Measurements from ENCODE around the gene SDK1. TPM values are rescaled to one million over a fixed set of nuclear protein-coding genes. Genes with fewer than 3 reads are reported as not detected.
A peak's percentile ranks its signal among the peaks of the same experiment; 100 is the strongest.

Gene SDK1
- total and polyA plus RNA-seq, 2 of the 8 experiments (the other 6 are each of a cell fraction or from before 2014, with no cell fraction given): 3.3 to 7.2 TPM

GRCh38 chr7:4190010-4190981 is 889.2 kb downstream of the SDK1 start:
- Histone ChIP-seq H2BK5ac (ENCODE audit: low read depth, low read length) (no peak overlapping the region), H4K20me1 (replicated peaks in 1 of 2; ENCODE audit: control insufficient read depth in 1 of 2, insufficient read depth in 2 of 2, low read length in 2 of 2) (no peaks in the 10 kb centered on the region), H3K9ac (replicated peaks in 1 of 4; ENCODE audit: extremely low read depth in 1 of 4, low read depth in 3 of 4, low read length in 3 of 4) (no peak overlapping the region), H3K18ac (ENCODE audit: extremely low read depth, low read length) (peak overlapping the region; percentile 0; the same call in 1 of the 2 replicates), H3K4me2 (ENCODE audit: insufficient read depth in 1 of 2, low read depth in 2 of 2, low read length in 2 of 2) (no peak overlapping the region), H3K4me3 (ENCODE audit: extremely low read depth in 1 of 4, insufficient read depth in 2 of 4, low read depth in 3 of 4, low read length in 4 of 4) (no peak overlapping the region), H3K27ac (ENCODE audit: low read depth, low read length) (no peak overlapping the region), H3K4me1 (replicated peaks in 1 of 4; ENCODE audit: control insufficient read depth in 3 of 4, insufficient read depth in 4 of 4, low read length in 3 of 4) (peaks cover 0 to 9% (median 5%) of the 10 kb centered on the region in 4 experiments; a peak in 5 of 7 replicates), H4K8ac (ENCODE audit: extremely low read depth, insufficient read depth, low read length) (0 out of 2 replicates have a peak overlapping the region, but pooled peaks have one; percentile 51), H4K91ac (replicated peaks; ENCODE audit: insufficient read length, low read length) (no peak overlapping the region), H3K4ac (replicated peaks; ENCODE audit: insufficient read length, low read depth, low read length) (no peak overlapping the region), H3K79me2 (ENCODE audit: control insufficient read depth in 1 of 2, insufficient read depth in 2 of 2, low read length in 2 of 2) (no peaks in the 10 kb centered on the region), H3K56ac (replicated peaks; ENCODE audit: insufficient read length, low read depth, low read length) (no peak overlapping the region), H2BK15ac (ENCODE audit: low read length) (no peak overlapping the region), H4K5ac (ENCODE audit: insufficient read length, low read depth, low read length) (no peak overlapping the region), H2BK20ac (ENCODE audit: low read length) (no peak overlapping the region), H3K23me2 (ENCODE audit: low read depth, low read length) (no peaks in the 10 kb centered on the region), H3K79me1 (ENCODE audit: low read depth, low read length) (no peaks in the 10 kb centered on the region), H3K23ac (ENCODE audit: insufficient read length) (no peak overlapping the region), H2BK12ac (ENCODE audit: low read depth, low read length) (no peak overlapping the region), H2AFZ (ENCODE audit: low read length) (no peak overlapping the region), H3K9me3 (ENCODE audit: insufficient read depth in 2 of 2, low read depth in 1 of 2, low read length in 1 of 2) (no peaks in the 10 kb centered on the region), H3K14ac (ENCODE audit: insufficient read length) (no peak overlapping the region), H2BK120ac (replicated peaks; ENCODE audit: low read depth, low read length) (no peak overlapping the region), H3K36me3 (ENCODE audit: control insufficient read depth in 2 of 4, insufficient read depth in 4 of 4, low read length in 3 of 4) (no peaks in the 10 kb centered on the region), H3K27me3 (replicated peaks in 1 of 4; ENCODE audit: control insufficient read depth in 3 of 4, extremely low read depth in 1 of 4, insufficient read depth in 3 of 4, low read length in 3 of 4) (no peaks in the 10 kb centered on the region), H2AK5ac (ENCODE audit: low read depth, low read length) (no peak overlapping the region)
- peak; percentile 54; the same call in 1 of the 2 replicates for TF ChIP-seq MAFK (IDR thresholded peaks at IDR 0.05; ENCODE audit: low read depth, low read length)
- TF ChIP-seq SUZ12 (IDR thresholded peaks at IDR 0.05; ENCODE audit: low read length): no peak
- DNase-seq (ENCODE audit: low read depth in 1 of 2, low spot score in 2 of 2): no peak
- ChIA-PET POLR2A (ENCODE audit: partially characterized antibody) (interaction anchor here (0.6 kb wide), 1 partner anchor 10 kb away, joined by 3 read pairs; no protein-coding TSS in a partner anchor), CTCF (ENCODE audit: partially characterized antibody) (interaction anchor here (1.0 kb wide), 1 partner anchor 14 kb away, joined by 3 read pairs; no protein-coding TSS in a partner anchor)
- no peak for FAIRE-seq
- WGBS, 2 experiments (ENCODE audit: extremely low coverage in 1 of 2, insufficient coverage in 1 of 2, insufficient read length in 1 of 2, insufficient replicate concordance in 2 of 2, low coverage in 1 of 2, low lambda C conversion rate in 2 of 2, missing lambda C conversion rate in 1 of 2): 86% methylated on average over 34 of the region's 37 CpGs; no CpG with 5 or more reads in 1 of the 2 experiments
